GM13977 (cell line): ENCODE measurements around the gene CLINT1.

Experiments used
- DNase-seq: peaks from one replicate; pipeline ENCODE4 v3.0.0; 2012; ENCODE audit warnings: low spot score
- in situ Hi-C: fragments of 300-500 bp; cut with MboI; formaldehyde crosslinking; loops from one replicate; pipeline ENCODE4 v1.12.0; 2022; ENCODE audit warnings: low sequenced_read_pairs, low pct_unique_long_range_greater_than_20kb, mixed read lengths, inconsistent platforms; ENCODE audit not compliant: unreplicated experiment
- TF ChIP-seq, protein P1 (sequence below): IDR thresholded peaks from 2 replicates; pipeline ENCODE4 v1.5.1; 2012; ENCODE audit warnings: mild to moderate bottlenecking, control low read depth; ENCODE audit not compliant: insufficient read depth; ENCODE audit errors: extremely low read depth, missing control alignments

CLINT1 gene

DNA sequence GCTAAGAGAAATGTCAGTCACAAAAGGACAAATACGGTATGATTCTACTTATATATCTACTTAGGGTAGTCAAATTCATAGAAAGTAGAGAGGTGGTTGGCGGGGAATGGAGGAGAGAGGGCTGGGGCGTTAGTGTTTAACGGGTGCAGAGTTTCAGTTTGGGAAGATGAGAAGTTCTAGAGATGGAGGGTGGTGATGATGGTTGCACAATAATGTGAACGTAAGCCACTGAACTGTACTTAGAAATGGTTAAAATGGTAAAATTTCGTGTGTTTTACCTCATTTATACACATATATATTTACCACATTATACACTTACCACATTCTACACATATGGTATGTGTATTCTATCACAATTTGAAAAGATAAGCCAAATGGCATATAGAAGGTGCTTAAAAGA, 79.7 kb downstream of the CLINT1 start:
- in situ Hi-C loops: no loop called here
- DNase-seq: no peak
- TF ChIP-seq, protein P1, sequence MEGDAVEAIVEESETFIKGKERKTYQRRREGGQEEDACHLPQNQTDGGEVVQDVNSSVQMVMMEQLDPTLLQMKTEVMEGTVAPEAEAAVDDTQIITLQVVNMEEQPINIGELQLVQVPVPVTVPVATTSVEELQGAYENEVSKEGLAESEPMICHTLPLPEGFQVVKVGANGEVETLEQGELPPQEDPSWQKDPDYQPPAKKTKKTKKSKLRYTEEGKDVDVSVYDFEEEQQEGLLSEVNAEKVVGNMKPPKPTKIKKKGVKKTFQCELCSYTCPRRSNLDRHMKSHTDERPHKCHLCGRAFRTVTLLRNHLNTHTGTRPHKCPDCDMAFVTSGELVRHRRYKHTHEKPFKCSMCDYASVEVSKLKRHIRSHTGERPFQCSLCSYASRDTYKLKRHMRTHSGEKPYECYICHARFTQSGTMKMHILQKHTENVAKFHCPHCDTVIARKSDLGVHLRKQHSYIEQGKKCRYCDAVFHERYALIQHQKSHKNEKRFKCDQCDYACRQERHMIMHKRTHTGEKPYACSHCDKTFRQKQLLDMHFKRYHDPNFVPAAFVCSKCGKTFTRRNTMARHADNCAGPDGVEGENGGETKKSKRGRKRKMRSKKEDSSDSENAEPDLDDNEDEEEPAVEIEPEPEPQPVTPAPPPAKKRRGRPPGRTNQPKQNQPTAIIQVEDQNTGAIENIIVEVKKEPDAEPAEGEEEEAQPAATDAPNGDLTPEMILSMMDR: no peak

DNA sequence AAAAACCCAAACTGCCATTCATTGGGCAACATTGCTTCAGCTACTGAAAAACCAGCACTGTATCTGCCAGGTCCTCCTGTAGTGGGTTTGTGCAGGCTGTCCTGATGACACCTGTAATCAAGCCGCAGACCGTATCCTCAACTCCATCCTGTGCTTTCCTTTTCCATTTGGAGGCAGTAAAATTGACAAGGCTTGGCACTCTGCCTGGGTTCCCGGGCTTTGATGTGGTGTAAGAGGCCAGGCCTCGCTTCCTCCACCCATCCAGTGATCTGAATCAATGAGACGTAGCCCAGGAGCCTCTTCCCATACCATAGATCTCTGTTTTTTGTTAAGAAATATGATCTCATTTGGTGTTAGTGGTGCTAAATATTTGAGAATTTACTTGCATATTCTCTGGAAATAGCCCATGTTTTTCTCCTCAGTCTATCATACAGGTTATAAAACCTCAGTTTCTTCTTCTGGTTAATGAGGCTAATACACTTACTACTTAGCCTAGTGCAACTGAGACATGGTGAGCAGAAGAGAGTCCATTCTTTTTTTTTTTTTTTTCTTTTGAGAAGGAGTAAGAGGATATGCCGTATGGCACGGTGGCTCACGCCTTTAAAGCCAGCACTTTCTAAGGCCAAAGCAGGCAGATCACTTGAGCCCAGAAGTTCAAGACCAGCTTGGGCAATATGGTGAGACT, 80.7 kb downstream of the CLINT1 start:
- in situ Hi-C loops: no loop called here
- TF ChIP-seq, protein P1: no peak
- no peak for DNase-seq

DNA sequence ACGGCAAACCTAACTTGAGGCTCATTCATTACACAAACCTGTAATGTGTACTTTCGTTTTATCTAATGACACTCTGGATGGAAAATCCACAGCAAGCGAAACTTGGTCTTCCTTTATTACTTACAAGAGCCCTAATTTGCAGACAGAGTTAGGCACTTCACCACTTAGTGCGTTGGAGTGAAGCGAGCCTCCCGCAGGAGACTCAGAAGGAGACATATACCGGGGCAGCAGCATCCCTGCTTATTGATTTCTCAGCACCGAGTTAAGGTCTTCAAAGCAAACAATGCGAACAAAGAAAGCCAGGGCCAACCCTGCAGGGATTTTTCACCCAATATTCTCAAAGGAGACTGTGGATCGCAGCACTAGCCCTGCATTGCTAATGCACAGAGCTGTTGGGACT, 86.8 kb downstream of the CLINT1 start:
- DNase-seq: no peak
- TF ChIP-seq, protein P1: no peak
- in situ Hi-C loops: no loop called here

DNA sequence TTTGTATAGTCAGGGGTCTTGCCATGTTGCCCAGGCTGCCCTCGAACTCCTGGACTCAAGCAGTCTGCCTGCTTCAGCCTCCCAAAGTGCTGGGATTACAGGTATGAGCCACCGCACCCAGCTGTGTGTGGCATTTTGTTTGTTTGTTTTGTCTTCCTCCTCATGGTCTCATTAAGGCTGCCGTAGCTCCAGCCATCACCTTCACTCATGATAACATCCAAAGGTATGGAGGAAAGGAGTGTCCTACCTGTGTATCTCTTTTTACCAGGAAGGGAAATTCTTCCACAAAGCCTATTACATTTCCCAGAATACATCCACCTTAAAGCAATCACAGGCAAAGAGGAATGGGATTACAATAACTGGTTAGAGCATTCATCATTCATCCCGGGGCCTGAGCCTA, 88.3 kb downstream of the CLINT1 start:
- TF ChIP-seq, protein P1: no peak
- no peak for DNase-seq
- in situ Hi-C loops: no loop called here

DNA sequence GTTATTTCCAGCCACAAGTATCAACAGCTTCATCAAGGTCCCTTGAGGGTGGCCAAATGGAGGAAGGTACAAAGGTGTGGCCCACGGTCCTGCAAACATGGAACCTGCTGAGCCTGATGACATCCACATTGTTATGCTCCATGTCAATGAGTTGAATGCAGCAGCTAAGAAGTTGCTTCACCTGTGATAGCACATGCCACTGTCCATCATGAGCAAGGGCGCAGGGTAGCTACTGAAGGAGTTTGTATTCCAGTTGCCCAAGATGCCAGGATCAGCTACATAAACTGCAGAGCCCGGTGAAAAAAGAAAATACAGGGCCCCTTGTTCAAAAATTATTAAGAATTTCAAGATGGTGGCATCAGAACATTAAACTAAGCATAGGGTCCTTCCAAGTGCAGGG, 91.3 kb downstream of the CLINT1 start:
- in situ Hi-C loops: no loop called here
- DNase-seq: no peak
- TF ChIP-seq, protein P1: no peak

DNA sequence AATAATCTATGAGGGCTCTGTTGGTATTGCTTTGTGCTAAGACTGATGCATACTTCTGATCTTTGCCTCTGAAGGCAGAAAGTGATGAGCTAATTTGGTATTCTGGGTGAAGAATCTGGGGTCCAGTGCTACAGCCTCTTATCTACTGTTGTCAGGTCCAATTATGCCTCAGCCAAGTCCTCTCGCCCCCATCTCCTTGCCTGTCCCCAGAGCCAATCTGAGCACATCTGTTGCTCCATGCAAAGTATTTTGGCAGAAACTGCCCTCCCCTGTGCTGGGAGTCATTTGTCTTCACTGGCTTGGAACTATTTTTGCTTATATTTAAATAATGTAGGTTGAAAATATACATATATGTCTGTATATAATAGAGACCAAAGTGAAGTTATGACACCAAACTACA, 92.0 kb downstream of the CLINT1 start:
- in situ Hi-C loops: no loop called here
- TF ChIP-seq, protein P1: no peak

More for the DNA sequence above, 92.0 kb downstream of the CLINT1 start:
- DNase-seq: no peak
